HG03066 (cell line): ENCODE data around the gene GRAMD2B.
"Not testable (repeated sequence)": the region's sequence is repeated elsewhere in the genome, so short reads cannot be mapped to it uniquely, and the experiment has no call there.

Experiments used
- ATAC-seq: cut with Tn5 transposase; IDR thresholded peaks from one replicate; pipeline ENCODE4 v1.9.1; 2021; ENCODE audit warnings: low read depth; ENCODE audit not compliant: unreplicated experiment

Gene GRAMD2B

DNA sequence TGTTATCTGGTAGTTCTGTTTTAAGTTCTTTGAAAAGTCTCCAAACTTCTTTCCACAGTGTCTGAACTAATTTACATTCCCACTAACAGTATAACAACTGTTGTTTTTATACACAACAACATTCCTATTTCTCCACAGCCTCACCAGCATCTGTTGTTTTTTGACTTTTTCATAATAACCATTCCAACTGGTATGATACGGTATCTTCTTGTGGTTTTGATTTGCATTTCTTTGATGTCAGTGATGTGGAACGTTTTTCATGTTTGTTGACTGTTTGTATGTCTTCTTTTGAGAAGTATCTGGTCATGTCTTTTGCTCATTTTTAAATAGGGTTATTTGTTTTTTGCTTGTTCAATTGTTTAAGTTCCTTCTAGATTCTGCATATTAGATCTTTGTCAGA, 12.6 kb upstream of the GRAMD2B start:
- ATAC-seq, result no peak

DNA sequence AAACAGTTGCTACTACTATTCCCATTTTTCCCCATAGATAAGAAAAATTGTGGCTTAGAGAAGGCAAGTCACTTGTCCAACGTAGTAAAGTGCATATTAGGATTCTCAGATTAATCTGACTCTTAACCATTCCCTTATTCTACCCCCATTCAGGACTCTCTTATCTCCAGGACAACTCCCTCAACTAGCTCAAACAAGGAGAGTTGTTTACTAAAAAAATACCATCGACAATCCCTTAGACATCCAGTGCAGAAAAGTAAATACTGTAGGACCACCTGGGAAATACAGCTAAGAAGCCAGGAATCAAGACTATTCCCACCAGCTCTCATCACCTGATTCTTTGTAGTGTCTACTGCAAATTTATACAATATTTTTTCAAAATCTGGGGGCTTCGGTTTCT, 9.4 kb upstream of the GRAMD2B start:
- ATAC-seq, result no peak

DNA sequence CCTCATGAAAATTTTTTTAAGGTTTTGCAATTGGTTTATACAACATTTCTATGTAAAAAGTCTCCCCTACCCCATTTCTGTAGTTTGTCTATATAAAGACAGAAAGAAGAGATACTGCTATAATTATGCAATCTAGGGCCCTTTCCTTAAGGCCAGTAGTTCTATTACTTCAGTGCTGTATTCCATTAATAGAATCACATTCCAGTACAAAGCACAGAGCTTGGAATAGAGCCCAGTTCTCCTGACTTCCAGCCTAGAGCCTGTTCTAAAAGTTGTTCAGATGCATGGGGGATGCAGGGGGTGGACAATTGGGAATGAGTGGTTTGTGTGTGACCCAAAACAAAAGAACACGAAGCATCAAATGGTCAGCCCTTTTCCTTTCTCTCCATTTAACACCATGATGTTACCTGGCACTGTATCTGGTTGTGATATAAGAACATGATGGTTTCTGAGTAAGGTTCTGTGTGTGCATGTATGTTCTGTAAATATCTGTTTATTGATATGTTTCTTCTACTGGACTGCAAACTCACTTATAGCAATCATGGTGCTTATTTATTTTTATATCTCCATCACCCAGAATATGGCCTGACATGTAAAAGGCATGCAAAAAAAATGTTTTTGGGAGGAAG, 8.2 kb upstream of the GRAMD2B start:
- no peak for ATAC-seq

DNA sequence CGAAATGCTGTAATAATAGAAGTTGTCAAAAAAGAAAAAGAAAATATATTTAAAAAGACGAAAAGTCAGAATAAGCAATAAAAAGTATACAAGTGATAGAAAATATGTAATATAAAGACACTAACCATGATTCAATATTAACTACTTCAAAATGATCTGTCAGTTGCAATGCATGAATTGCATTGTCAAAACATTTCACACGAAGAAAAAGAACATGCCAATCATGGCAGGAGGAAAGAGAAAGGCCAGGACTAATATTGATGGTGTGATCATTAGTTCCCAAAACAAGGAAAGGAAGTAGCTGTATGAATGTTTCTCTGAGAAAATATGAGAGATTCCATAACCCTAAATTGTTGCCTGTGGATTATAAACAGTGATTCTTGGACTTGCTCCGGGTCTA, 7.4 kb upstream of the GRAMD2B start:
- no peak for ATAC-seq

DNA sequence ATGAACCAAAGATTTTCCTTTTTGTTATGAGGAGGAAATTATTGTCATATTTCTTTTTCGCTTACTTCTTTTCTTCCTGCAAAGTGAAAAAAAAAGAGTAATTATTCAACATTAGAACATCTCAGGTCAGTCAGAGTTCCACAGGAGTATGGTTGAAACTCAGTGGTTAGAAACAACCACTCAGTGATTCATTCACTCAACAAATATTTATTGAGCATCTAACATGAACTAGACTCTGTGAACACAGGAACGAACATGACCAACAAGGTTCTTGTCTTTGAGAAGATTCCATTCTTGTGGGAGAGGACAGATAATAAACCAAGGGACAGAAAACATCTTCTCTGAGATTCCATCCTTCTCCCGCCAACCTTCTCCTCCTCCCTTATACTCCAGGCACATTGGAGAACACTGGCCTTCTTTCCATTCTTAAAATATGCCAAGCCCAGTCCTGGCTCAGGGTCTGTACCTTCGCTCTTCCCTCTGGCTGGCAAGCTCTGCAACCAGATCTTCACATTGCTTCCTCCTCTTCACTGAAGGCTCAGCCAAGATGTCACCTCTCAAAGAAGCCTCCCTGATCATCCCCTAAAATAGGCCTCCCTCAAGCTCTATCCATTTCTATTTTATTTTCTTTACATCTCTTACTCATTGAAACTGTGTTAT, 6.8 kb upstream of the GRAMD2B start:
- no peak for ATAC-seq

DNA sequence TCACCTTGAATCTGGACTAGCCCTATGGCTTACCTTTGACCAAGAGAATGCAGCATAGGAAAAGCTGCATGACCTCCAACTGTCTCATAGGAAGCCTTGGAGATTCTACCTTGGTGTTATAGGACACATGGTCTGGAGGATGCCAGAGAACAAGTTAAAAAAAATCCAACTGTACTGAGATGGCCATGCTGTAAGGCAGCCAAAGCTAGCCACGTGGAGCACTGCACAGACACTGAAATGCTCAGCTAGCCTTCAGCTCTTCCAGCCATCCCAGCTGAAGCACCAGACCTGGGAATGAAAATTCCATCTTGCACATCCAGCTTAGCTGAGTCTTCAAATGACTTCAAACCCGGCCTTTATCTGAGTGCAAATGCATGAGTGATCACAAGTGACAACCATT, 6.0 kb upstream of the GRAMD2B start:
- no peak for ATAC-seq

- no peak for ATAC-seq
Measured at GRCh38 chr5:126419102-126419501, 4.1 kb upstream of the GRAMD2B start.

GRCh38 chr5:126428421-126428820, 5.2 kb downstream of the GRAMD2B start:
- no peak for ATAC-seq

DNA sequence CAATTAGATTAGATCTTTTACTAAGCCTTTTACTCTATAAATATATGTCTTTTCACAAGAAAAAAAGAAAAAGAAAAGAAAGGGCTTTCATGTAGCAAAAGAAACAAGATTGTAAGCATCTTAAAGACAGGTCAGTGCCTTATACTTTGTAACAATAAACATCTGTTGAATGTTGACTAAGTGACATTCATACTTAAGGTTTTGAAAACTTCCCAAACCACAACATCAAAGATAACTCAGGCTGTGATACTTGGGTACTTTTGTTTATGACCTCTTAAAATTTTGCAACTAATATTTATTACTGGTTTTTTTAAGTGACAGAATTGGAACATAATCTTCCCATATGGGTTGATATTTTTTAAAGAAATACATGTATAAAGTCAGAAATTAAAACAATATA, 7.4 kb downstream of the GRAMD2B start:
- no peak for ATAC-seq

DNA sequence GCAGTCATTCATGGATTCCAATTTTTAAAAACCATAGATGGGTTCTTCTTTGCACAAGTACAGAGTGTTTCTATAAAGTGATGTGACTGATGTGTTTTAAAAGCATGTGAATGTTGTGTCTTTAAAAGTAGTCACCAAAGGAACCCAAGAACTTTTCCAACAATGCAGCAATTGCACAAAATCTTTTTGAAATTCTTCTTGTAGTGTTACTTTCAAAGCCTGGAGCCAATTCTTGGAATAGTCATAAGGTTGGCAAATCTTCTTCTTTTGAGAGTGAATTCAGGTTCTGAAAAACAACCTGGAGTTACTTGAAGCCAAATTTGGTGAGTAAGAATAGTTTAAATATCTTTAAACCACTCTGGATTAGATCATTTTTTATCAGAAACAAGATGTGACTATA, 10.5 kb downstream of the GRAMD2B start:
- ATAC-seq, result no peak

GRCh38 chr5:126435261-126435660, 12.1 kb downstream of the GRAMD2B start:
- ATAC-seq, result no peak

DNA sequence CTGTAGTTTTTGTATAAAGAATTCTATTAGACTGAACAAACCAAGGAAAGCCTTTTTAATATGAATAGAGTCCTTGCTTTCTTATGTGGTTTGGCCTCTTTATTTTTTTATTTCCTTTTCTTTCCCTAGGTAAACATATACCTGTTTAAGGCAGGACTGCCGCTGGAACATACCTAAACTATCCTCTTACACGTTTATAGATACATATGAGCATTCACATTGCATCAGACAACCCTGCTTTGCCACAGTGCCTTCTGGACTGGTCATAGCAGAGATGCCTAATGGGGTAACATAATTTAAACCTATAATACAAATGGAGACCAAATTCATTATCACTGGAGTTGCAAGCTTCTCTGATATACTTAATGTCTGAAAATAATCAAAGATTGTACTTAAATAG, 12.5 kb downstream of the GRAMD2B start:
- ATAC-seq, result no peak

DNA sequence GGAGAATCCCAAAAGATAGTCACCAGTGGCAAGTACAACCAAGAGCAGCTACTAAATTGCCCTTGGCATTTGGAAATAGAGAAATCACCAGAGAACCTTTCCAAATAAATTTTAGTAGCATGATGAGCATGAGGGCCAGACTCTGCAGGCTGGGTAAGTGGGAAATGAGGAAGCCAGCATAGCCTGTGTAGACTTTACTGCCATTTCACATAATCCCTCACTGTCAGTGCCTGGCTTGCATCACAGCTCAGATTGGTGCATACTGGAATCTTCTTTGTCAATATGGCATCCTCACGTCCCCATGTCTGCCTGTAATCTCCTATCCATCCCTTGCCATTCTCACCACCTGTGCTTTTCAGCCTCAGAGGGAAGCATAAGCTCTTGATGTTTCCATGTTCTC, 14.5 kb downstream of the GRAMD2B start:
- ATAC-seq, result no peak

- peak; percentile 72 for ATAC-seq
Measured at GRCh38 chr5:126438267-126438666, 15.1 kb downstream of the GRAMD2B start.

GRCh38 chr5:126438868-126439267, 15.7 kb downstream of the GRAMD2B start:
- no peak for ATAC-seq

DNA sequence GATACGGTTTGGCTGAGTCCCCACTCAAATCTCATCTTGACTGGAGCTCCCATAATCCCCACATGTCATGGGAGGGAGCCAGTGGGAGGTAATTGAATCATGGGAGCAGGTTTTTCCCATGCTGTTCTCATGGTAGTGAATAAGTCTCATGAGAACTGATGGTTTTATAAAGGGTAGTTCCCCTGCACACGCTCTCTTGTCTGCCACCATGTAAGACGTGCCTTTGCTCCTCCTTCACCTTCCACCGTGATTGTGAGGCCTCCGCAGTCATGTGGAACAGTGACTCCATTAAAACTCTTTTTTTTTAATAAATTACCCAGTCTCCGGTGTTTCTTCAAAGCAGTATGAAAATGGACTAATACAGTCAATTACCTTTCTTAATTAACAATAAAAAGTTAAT, 16.5 kb downstream of the GRAMD2B start:
- not testable (repeated sequence) for ATAC-seq

DNA sequence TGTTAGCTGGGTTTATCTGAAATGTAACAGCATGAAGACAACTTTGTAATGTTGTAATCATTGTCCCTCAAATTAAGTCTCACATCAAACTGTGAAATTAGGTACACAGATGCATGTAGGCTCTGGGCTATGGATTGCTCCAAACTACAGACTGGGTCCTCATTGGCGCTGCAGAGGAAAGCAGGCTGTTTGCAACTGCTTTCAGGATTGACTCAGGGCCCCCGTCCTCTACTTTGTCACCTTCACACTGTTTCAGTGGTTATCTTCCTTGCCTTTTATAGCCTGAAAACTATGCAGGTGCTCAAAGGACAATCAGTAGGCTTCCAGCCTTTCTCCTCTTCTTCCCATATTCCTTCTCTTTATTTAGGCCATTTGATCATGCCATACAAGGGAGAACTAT, 18.0 kb downstream of the GRAMD2B start:
- no peak for ATAC-seq

DNA sequence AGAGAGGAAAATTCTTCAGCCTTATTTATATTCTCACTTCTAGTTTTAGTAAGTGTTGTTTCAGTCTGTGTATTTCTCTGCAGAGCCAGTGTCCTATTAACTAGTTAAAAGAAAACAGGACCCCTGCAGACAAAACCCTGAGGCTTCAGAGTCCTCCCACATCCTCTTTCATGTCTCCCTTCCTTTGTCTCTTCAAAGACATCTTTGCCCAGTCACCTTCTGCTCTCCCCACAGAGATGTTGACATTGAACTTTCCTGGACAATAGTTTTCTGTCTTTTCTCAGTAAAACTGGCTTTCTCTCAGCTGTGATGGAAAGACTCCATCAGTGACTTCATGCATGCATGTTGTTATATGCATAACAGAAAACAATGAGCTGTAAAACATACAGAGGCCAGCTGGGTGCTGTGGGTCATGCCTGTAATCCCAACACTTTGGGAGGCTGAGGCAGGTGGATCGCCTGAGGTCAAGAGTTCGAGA, 20.2 kb downstream of the GRAMD2B start:
- peak; percentile 81 for ATAC-seq

- no peak for ATAC-seq
Measured at GRCh38 chr5:126444137-126444536, 20.9 kb downstream of the GRAMD2B start.

DNA sequence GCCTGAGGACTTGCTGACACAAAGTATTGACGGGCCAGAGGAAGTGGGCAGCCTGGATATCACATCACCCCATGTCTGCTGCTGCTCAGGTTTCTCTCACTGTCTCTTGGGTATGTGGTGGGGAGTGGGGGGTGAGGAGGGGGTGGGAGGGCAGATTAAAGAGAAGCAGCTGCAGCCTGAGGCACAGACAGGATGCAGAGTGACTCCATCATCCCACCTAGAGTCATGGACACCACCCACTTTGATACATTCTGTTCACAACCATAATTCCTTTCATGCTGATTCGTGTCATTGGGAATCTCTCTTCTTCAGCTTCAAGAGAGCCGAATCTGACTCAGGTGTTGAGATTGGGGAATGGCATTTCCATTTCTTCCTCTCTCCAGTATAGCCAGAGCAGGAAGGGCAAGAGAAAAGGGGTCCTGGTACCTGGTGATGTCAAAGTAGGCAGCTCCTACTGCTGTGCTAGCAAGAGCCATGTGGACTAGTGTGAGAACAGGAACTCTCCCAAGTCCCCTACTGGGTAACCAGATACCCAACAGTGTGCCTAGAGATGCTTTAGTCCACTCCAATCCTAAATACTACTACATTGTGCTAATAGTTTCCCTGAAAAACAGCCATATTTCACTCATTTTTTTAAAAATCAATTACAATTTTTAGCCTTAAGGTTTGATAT, 22.4 kb downstream of the GRAMD2B start:
- ATAC-seq, result no peak

DNA sequence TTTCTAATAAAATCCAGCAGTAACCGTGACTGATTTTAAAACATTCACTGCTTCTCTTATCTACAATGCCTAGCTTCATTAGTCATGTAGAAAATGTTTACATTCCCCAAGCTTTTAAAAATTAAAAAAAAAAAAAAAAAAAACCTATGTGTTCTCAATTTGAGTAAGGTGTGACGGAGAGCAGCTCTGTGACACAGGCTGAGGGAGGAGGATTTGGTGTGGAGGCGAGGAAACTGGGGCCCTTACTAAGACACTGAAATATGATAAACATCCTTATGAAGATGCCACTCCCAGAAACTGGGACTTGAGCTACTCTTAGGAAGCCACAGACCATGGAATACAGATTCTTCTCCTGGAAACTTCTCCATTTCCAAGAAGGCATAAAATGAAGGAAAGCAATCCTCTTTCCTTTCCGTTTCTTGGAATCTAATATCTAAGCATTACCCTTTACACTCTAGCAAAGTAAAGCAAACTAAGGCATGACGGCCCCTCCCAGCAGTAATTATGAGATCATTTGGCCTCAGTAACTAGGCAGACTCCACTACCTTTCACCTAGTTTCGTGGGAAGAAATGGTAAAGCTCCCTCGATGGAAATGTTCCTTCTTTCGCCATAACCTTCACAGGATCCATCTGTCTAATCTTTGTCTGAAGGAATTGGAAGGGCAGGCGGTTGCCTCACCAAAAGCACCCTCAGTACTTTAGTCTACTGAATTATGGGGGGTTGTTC, 23.5 kb downstream of the GRAMD2B start:
- ATAC-seq, result no peak
